CD4-positive, alpha-beta T cell treated with Interleukin-17A for 4 hours (primary cell): ENCODE data around the gene CNTN1.
"Not testable (repeated sequence)": the region's sequence is repeated elsewhere in the genome, so short reads cannot be mapped to it uniquely, and the experiment has no call there.

Experiments used
- DNase-seq: peaks from one replicate; pipeline ENCODE4 v3.0.0-alpha.2; 2020; ENCODE audit warnings: mixed read lengths

CNTN1 gene

GRCh38 chr12:40711121-40711520, 18.9 kb downstream of the CNTN1 start:
- DNase-seq = no peak

DNA sequence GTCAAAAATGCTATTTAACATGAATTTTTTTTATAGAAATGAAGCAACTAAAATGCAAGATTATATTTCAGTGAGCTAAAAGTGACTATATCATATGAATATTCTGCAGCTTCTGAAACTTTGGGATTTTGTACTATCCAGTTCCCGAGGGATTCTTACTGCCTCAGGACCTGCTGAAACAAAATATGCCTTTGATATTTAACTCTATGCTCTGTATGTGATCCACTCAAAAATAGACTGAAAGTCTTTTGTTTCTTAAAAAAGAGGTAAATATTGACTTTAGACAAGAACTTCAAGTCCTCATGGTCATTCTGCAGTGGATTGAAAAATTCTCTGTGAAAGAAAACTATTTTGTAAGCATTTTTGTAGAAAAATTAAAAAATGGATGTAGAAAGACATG, 22.4 kb downstream of the CNTN1 start:
- DNase-seq = no peak

GRCh38 chr12:40716037-40716436, 23.8 kb downstream of the CNTN1 start:
- no peak for DNase-seq

DNA sequence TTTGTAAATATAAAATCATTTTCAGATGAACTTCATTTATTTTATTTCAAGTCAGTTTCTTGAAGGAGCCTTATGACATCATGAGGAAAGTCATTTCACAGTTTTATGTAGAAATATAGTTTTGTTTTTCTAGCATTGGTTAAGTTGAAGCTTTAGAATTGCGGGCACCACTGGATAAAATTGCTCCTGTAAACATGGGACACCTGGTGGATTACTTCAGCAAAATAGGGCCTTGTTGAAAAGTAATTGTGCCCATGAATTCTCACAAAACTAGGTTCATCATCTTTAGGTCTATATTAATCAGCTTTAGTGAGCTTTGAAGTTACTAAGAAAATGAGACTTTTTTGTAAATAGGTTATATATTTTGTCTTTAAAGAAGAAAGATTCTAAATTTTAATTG, 25.3 kb downstream of the CNTN1 start:
- no peak for DNase-seq

DNA sequence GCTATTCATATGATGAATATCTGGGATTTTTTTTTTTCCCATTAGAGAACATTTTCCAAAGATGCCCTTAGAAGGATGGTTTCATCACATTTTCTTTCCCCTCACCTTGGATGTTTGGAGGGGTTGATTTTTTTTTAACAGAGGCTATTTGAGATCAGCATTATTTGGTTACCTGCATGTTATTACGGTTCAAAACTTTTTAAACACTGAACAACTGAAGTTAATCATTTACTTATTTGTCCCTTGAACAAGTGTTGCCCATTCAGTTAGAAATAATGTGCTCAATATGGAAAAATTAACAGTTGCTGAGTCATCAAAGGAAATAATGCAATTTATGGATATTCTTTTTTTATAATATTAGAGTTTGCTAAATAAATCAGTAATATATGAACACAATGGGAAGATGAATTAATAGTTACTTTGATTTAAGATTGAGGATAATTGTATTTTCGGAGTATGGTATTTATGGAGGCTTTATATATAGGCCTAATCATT, 26.7 kb downstream of the CNTN1 start:
- DNase-seq = no peak

DNA sequence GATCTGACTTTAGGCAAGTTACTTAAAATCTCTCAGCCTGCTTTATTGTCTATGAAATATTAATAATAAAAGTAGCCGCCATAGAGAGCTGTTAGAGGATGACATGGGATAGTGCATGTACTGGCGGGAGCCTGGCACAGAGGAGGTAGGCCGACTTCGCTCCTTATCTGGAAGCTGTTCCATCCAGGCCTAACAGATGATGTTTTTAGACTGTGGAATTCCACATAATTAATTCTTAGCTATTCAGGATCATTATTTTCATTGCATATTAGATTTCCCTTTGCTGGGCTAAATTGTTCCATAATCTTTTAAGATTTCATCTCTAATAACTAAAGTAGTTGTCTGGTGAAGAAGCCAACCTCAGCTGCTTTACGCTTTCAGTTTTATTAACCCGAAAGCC, 30.8 kb downstream of the CNTN1 start:
- no peak for DNase-seq

DNA sequence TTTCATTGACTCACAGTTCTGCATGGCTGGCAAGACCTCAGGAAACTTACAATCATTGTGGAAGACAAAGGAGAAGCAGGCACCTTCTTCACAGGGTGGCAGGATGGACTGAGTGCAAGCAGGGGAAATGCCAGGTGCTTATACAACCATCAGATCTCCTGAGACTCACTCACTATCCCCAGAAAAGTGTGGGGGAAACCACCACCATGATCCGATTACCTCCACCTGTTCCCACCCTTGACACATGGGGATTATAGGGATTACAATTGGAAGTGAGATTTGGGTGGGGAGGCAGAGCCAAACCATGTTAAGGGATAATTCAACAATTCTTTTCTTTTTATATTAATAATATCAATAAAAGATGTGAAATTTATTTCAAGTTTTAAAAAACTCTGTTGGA, 34.1 kb downstream of the CNTN1 start:
- DNase-seq = no peak

GRCh38 chr12:40727774-40728483, 35.7 kb downstream of the CNTN1 start:
- no peak for DNase-seq

DNA sequence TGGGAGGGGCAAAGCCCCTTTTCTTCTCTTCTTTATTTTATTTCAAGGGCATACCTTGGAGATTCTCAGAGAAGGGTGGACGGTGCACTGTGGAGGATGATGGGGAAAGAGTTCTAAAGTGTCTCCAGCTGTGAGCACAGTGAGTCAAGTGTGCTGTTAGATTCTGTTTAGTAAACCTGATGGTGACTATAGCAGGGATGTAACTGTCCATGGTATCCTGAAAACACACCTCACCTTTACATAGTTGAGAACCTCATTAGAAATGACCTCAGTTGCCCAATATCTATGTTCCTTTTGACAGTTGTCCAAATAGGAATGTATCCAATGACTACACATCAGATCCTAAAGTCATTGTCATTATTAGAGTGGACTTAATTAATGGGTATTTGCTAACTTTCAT, 38.0 kb downstream of the CNTN1 start:
- no peak for DNase-seq

- DNase-seq = no peak
These were observed 41.6 kb downstream of the CNTN1 start for GRCh38 chr12:40733871-40734270.

- DNase-seq = no peak
These were observed 42.0 kb downstream of the CNTN1 start for GRCh38 chr12:40734276-40734675.

DNA sequence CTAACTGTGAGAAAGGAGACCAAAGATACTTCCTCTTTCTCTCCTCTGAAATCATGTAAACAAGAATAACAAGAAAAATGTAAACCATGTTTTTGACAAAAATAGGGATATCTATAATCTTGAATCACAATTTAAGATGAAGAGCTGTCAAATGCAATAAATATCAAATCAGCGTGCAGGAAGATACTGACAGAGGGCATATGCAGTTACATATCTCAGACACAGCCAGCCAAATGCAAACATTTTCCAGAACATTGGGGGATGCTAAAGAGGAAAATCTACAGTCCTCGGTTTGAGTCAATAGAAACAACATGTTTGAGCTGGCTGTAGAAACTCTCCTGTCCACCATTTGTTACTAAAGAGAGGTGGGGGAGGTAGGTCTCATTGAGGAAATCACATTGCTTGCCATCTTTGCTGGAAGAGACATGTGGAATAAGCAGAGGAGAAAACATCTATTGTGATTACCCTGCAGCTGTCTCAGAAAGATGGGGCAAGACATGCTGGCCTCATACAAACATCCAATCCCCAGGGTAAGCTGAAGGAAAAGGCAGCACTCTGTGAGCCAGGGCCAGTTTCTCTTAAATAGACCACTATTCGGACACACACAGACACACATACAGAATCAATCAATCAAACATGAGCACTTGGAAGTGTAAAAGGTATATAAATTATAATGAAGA, 43.5 kb downstream of the CNTN1 start:
- no peak for DNase-seq

GRCh38 chr12:40737416-40737815, 45.2 kb downstream of the CNTN1 start:
- not testable (repeated sequence) for DNase-seq

GRCh38 chr12:40738856-40739255, 46.6 kb downstream of the CNTN1 start:
- no peak for DNase-seq

DNA sequence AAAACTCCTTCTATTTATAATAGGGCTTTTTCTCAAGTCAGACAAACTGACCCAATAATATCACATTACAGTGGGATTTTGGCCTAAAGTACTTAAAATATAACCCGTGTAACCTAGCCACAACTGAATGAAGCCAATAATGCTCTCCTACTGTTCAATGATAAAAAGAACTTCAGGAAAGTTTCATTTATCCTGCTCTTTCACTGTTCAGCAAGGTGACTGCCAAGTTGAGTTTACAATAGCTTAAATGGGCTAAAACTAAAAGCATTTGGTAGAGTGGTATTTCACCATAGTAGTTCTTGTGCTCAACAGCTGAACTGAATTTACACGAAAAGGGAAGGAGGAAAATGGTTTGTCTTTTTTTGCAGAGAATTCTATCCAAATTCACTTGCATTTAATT, 49.8 kb downstream of the CNTN1 start:
- no peak for DNase-seq

- DNase-seq = no peak
These were observed 53.1 kb downstream of the CNTN1 start for GRCh38 chr12:40745386-40745785.

DNA sequence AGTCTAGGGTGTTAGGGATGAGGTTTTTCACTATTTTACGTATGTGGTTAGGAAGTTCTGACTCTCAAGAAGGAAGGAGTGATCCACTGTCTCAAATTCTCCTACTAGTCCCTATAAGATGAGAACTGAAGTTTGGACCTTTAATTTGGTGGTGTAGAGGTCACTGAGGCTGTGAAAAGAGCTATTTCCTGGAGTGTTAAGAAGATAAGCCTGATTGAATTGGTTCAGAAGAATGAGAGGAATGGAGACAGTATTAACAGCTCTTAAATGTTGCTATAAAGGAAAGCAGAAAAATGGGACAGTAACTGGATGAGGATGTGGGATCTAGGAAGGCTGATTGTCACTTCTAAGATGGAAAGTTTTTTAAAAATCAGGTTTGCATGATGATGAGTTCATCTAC, 57.6 kb downstream of the CNTN1 start:
- no peak for DNase-seq

GRCh38 chr12:40752011-40752410, 59.8 kb downstream of the CNTN1 start:
- no peak for DNase-seq

DNA sequence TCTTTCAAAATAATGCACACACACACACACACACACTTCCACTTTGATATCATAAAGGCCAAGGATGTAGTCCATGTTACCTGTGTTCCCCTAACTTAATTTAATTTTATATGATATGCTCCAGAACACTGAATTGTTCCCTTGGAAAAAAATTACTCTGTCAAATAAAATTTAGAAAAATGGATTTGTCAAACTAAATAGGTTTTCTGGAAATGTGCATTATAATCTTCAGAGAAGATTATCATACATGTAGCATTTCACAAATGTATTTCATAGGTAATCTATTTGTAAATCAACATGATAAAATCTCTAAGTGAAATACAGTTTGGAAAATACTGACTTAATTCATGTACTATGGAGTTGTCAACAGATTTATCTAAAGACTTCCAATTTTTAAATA, 68.6 kb downstream of the CNTN1 start:
- no peak for DNase-seq

GRCh38 chr12:40762072-40762471, 69.8 kb downstream of the CNTN1 start:
- no peak for DNase-seq

GRCh38 chr12:40768125-40768864, 76.1 kb downstream of the CNTN1 start:
- DNase-seq = no peak

- DNase-seq = no peak
These were observed 77.6 kb downstream of the CNTN1 start for GRCh38 chr12:40769846-40770245.

- DNase-seq = no peak
These were observed 78.5 kb downstream of the CNTN1 start for GRCh38 chr12:40770781-40771180.

DNA sequence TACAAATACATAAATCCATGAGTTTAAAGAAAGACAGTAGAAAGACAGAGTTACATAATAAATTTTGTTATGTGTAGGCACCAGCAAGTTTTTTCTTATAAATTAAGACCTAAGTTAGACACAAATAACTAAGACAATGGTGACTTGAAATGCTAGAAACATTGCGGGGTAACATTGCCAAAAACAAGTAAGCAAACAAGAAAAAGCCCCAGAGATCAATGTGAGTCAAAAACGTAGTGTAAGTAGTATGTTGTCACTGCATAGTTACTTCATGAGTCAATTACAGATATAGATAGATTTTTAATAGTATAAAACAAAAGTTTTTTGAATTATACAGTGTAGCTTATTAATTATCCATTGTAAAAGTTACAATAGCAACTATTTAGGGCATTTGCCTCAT, 83.4 kb downstream of the CNTN1 start:
- DNase-seq = no peak
